ENCODE results near the gene ATP10B. TPM values are rescaled to one million over a fixed set of nuclear protein-coding genes. Genes with fewer than 3 reads are reported as not detected.

Gene ATP10B
- total and polyA plus RNA-seq, 2 of the 8 experiments (the other 6 are each of a cell fraction or from before 2014, with no cell fraction given), result 0.06 to 0.11 TPM

DNA sequence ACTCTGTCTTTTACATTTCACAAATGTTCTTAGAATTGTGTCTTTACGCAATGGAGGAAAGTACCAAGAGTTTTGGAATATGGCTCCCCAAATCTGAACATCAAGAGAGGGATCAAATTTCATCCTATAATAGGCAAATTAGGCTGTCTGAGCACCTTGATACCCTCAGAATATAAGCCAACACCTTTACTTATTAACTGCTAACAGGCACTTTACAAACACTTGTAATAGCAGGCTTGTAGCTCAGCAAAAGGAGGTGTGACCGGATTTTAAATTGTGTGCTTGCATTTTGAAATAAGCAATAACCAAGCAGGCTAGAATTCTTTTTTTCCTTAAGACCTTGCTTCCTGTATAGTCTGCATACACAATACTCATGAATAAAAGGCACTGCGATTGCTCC, 92.0 kb downstream of the ATP10B start:
- ChIA-PET CTCF (ENCODE audit: partially characterized antibody) (no interaction called here), POLR2A (ENCODE audit: partially characterized antibody) (interaction anchor here (0.8 kb wide), 1 partner anchor 9 kb away, joined by 3 read pairs; no protein-coding TSS in a partner anchor)
- Histone ChIP-seq H3K4ac (replicated peaks; ENCODE audit: insufficient read length, low read depth, low read length) (no peak overlapping the region), H3K79me1 (ENCODE audit: low read depth, low read length) (no peaks in the 10 kb centered on the region), H2BK20ac (ENCODE audit: low read length) (no peak overlapping the region), H3K14ac (ENCODE audit: insufficient read length) (no peak overlapping the region), H3K79me2 (ENCODE audit: control insufficient read depth in 1 of 2, insufficient read depth in 2 of 2, low read length in 2 of 2) (no peaks in the 10 kb centered on the region), H2BK120ac (replicated peaks; ENCODE audit: low read depth, low read length) (no peak overlapping the region), H2AFZ (ENCODE audit: low read length) (no peak overlapping the region), H3K27ac (ENCODE audit: low read depth, low read length) (no peak overlapping the region), H2BK5ac (ENCODE audit: low read depth, low read length) (no peak overlapping the region), H3K4me3 (ENCODE audit: extremely low read depth in 1 of 4, insufficient read depth in 2 of 4, low read depth in 3 of 4, low read length in 4 of 4) (no peak overlapping the region), H3K4me2 (ENCODE audit: insufficient read depth in 1 of 2, low read depth in 2 of 2, low read length in 2 of 2) (no peak overlapping the region), H3K9ac (replicated peaks in 1 of 4; ENCODE audit: extremely low read depth in 1 of 4, low read depth in 3 of 4, low read length in 3 of 4) (no peak overlapping the region), H3K23ac (ENCODE audit: insufficient read length) (no peak overlapping the region), H3K18ac (ENCODE audit: extremely low read depth, low read length) (no peak overlapping the region), H4K8ac (ENCODE audit: extremely low read depth, insufficient read depth, low read length) (no peak overlapping the region), H3K36me3 (ENCODE audit: control insufficient read depth in 2 of 4, insufficient read depth in 4 of 4, low read length in 3 of 4) (no peaks in the 10 kb centered on the region), H3K56ac (replicated peaks; ENCODE audit: insufficient read length, low read depth, low read length) (no peak overlapping the region), H3K27me3 (replicated peaks in 1 of 4; ENCODE audit: control insufficient read depth in 3 of 4, extremely low read depth in 1 of 4, insufficient read depth in 3 of 4, low read length in 3 of 4) (no peaks in the 10 kb centered on the region), H4K5ac (ENCODE audit: insufficient read length, low read depth, low read length) (no peak overlapping the region), H3K9me3 (ENCODE audit: insufficient read depth in 2 of 2, low read depth in 1 of 2, low read length in 1 of 2) (no peaks in the 10 kb centered on the region), H2AK5ac (ENCODE audit: low read depth, low read length) (no peak overlapping the region), H2BK12ac (ENCODE audit: low read depth, low read length) (no peak overlapping the region), H2BK15ac (ENCODE audit: low read length) (no peak overlapping the region), H4K20me1 (replicated peaks in 1 of 2; ENCODE audit: control insufficient read depth in 1 of 2, insufficient read depth in 2 of 2, low read length in 2 of 2) (no peaks in the 10 kb centered on the region), H3K4me1 (replicated peaks in 1 of 4; ENCODE audit: control insufficient read depth in 3 of 4, insufficient read depth in 4 of 4, low read length in 3 of 4) (no peaks in the 10 kb centered on the region), H4K91ac (replicated peaks; ENCODE audit: insufficient read length, low read length) (no peak overlapping the region), H3K23me2 (ENCODE audit: low read depth, low read length) (no peaks in the 10 kb centered on the region)
- FAIRE-seq (no peak), DNase-seq (ENCODE audit: low read depth in 1 of 2, low spot score in 2 of 2) (no peak)
- TF ChIP-seq RNF2 (IDR thresholded peaks at IDR 0.05; ENCODE audit: borderline replicate concordance, low read depth, low read length, missing control alignments, poor library complexity, severe bottlenecking) (no peak), KDM4A (IDR thresholded peaks at IDR 0.05; ENCODE audit: low read depth, low read length, severe bottlenecking) (no peak), JUND (IDR thresholded peaks at IDR 0.05; ENCODE audit: low read length) (no peak), TBP (IDR thresholded peaks at IDR 0.05; ENCODE audit: low read depth, low read length) (no peak), SUZ12 (IDR thresholded peaks at IDR 0.05; ENCODE audit: low read length) (no peak), CEBPB (IDR thresholded peaks at IDR 0.05; ENCODE audit: low read depth, low read length) (no peak)
- WGBS, 2 experiments (ENCODE audit: extremely low coverage in 1 of 2, insufficient coverage in 1 of 2, insufficient read length in 1 of 2, insufficient replicate concordance in 2 of 2, low coverage in 1 of 2, low lambda C conversion rate in 2 of 2, missing lambda C conversion rate in 1 of 2), result 87% methylated on average over 3 of the region's 3 CpGs; no CpG with 5 or more reads in 1 of the 2 experiments

Data from H1 (cell line).